T-helper 17 cell (primary cell): ENCODE data around the gene SEMA5B. TPM values are rescaled to one million over a fixed set of nuclear protein-coding genes. Genes with fewer than 3 reads are reported as not detected.

Experiments used
- ATAC-seq: fragments of 150-1000 bp; cut with Tn5 transposase; 2 replicates; pipeline ENCODE4 v1.10.0; 2021; ENCODE audit warnings: mild to moderate bottlenecking, moderate library complexity
- DNase-seq, 3 donors: peaks; one replicate each; pipeline versions ENCODE4 v3.0.0 to v3.0.0-alpha.2; 2020 to 2021
- H3K9me3 ChIP-seq: one replicate; pipeline ENCODE4 v1.7.0; 2013; ENCODE audit warnings: low read length, mild to moderate bottlenecking; ENCODE audit not compliant: control insufficient read depth, poor library complexity, severe bottlenecking
- H3K27ac Mint-ChIP-seq: one replicate; pipeline ENCODE4 v1.8.0; 2022; ENCODE audit warnings: mild to moderate bottlenecking, moderate library complexity, mixed read lengths
- H3K27me3 Mint-ChIP-seq: one replicate; pipeline ENCODE4 v1.8.0; 2022; ENCODE audit warnings: mixed read lengths
- H3K36me3 Mint-ChIP-seq: one replicate; pipeline ENCODE4 v1.8.0; 2022; ENCODE audit warnings: low read depth, mixed read lengths
- H3K4me1 Mint-ChIP-seq: one replicate; pipeline ENCODE4 v1.8.0; 2022; ENCODE audit warnings: mild to moderate bottlenecking, mixed read lengths
- H3K4me3 Mint-ChIP-seq: one replicate; pipeline ENCODE4 v1.8.0; 2022; ENCODE audit warnings: mild to moderate bottlenecking, moderate library complexity, mixed read lengths
- total RNA-seq, 4 donors: library from RNA in 2 of 4; stranded (reverse) in 2 of 4; gene quantifications; one replicate each; pipeline ENCODE4 v1.2.3 and lab custom pipeline; 2022 to 2026

SEMA5B gene
- total RNA-seq, 2 donors from 2014 or later, result not detected

DNA sequence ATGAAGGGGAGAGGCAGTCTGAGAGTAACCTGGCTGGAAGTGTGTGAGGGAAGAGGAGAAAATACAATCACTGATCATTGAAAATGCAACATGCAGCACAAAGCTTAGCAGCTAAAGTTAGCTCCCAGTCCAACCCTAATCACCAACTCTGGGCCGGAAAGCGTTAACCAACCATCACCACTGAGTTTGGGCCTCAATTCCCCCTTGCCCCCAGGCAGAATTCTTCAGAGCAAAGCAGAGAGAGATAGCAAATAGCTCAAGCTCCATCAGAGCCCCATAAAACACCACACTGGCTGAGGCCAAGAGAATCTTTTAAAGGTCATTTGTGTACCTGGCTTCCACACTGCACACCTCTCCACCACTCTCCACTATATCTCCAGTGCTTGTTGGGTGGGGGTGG, 23.1 kb upstream of the SEMA5B start:
- Mint-ChIP-seq H3K4me1 (no peaks in the 10 kb centered on the region), H3K27ac (no peak overlapping the region), H3K36me3 (peaks cover 4% of the 10 kb centered on the region), H3K4me3 (no peak overlapping the region), H3K27me3 (peaks cover 60% of the 10 kb centered on the region)
- H3K9me3 ChIP-seq, result no peaks in the 10 kb centered on the region
- DNase-seq (no peak), ATAC-seq (no peak)

DNA sequence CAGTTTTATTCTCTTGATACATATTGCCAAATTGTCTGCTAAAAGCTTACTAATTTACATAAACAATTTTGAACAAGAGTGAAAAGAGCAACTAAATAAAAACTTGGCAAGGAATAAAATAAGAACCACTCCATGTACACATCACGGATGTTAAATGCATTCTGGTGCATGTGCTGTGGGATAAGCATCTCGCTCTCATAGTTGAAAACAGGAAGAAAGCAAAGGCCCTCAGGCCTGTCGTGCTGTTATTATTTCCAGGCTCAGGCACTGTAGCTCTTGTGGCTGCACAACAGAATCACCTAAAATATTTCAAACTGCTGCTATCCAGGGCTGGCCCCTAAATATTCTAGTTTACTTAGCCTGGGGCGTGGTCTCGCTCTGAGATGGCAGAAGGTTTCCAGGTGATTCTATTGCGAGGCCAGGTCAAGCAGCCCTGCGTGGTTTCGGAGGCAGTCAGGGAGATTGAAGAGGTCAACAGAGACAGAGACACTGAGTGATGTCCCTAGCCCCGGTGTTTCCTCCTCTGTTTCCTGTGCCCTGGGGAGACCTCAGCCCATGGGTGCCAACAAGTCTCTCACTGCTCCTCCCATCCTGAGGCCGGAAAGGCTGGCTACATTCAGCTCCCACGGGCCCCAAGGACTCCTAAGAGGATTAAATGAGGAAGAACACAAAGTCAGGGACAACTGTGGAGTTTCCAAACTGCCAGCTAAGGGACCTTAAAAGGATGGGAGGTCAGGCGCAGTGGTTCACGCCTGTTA, 21.1 kb upstream of the SEMA5B start:
- H3K9me3 ChIP-seq, result no peaks in the 10 kb centered on the region
- no peak overlapping the region for H3K4me3 Mint-ChIP-seq
- DNase-seq, result no peak
- ATAC-seq, result no peak
- H3K27ac Mint-ChIP-seq, result no peak overlapping the region
- peaks cover 47% of the 10 kb centered on the region for H3K27me3 Mint-ChIP-seq
- no peaks in the 10 kb centered on the region for H3K4me1 Mint-ChIP-seq
- H3K36me3 Mint-ChIP-seq, result no peaks in the 10 kb centered on the region

DNA sequence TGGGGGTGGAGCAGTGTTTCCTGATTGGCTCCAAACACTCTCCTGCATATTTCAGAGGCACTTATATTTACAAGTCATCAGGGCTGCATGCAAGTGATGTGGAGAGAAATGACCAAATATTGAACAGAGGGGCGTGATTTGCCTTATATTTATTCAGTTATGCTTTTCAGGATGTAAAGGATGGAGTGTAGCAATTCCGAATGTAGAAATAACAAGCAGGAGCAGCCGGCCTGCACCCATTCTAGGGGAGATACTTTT, 19.4 kb upstream of the SEMA5B start:
- H3K4me1 Mint-ChIP-seq, result no peaks in the 10 kb centered on the region
- no peaks in the 10 kb centered on the region for H3K9me3 ChIP-seq
- no peaks in the 10 kb centered on the region for H3K36me3 Mint-ChIP-seq
- ATAC-seq, result no peak
- H3K27me3 Mint-ChIP-seq, result peaks cover 52% of the 10 kb centered on the region
- no peak overlapping the region for H3K4me3 Mint-ChIP-seq
- H3K27ac Mint-ChIP-seq, result no peak overlapping the region
- no peak for DNase-seq

DNA sequence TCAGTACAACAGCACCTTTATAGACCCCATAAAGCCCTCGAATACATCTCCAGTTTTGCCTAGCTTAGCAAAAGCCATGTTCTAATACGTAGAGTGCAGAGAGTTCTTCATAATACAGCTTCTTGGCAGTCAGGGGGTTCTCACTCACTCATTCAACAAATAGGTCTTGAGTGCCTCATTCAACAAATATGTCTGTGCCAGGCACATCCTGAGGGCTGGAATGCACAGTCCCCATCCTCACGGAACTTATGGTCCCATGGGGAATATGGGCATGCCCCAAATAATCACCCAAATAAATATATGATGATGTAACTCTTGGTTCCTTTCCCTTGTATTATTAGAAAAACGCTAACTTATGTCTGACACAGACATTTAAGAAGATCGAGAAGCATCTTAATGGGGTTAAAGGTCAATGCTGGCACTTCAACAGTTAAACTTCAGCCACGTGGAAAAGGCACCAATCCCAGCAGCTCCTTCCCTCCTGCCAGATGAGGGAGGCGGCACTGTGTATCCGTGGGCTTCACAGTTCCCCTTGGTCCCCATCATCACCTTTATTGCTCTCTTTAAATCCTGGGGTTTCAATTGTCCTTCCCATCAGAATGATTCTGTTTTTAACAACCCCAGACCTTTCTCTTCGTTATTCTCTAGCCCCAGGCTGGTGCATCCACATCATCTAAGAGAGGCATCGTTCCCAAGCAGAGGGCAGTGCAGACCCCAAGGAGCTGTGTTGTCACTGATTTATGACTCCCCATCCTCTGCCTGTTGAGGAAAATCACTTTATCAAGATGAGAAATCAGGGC, 18.9 kb upstream of the SEMA5B start:
- Mint-ChIP-seq H3K4me3 (no peak overlapping the region), H3K36me3 (no peaks in the 10 kb centered on the region), H3K4me1 (no peaks in the 10 kb centered on the region), H3K27me3 (peaks cover 57% of the 10 kb centered on the region), H3K27ac (no peak overlapping the region)
- H3K9me3 ChIP-seq, result no peaks in the 10 kb centered on the region
- no peak for ATAC-seq
- DNase-seq, result no peak

DNA sequence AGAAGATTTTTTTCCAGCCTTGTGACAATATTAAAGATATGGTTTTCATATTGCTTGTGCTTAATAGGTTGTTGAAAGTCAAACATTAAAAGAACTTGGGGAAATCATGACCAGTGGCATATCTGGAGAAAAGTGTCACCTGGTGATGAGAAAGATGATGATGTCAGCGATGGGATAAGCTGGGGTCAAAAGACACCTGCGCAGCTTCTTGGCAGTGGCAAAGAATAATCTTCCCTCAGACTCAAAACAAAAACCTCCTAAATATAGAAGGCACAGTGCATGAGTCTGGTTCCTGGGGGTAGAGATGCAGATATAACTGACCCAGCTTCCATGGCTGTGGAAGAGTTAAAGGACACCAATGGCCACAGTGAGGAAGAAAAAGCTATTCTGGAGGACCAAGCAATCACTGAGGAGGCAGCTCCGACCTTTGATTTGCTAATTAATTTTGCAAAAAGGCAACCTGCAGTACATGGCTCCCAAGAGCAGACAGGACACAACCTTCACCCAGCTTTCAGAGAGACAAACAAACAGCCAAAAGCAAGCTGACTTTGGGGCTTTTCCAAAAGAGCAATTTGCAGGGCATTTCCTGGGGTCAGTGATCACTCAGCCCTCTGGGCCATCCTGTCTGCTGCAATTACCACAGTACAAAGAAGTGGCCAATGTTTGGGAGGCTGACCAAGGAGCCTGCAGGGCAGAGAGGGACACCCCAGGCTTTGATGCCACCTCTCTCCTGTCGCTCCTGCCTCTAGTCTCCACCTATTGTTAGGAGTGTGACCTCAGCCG, 17.6 kb upstream of the SEMA5B start:
- no peak for ATAC-seq
- DNase-seq, result no peak
- H3K36me3 Mint-ChIP-seq, result peaks cover 2% of the 10 kb centered on the region
- H3K27ac Mint-ChIP-seq, result no peak overlapping the region
- H3K27me3 Mint-ChIP-seq, result peaks cover 70% of the 10 kb centered on the region
- no peaks in the 10 kb centered on the region for H3K9me3 ChIP-seq
- no peak overlapping the region for H3K4me3 Mint-ChIP-seq
- no peaks in the 10 kb centered on the region for H3K4me1 Mint-ChIP-seq

DNA sequence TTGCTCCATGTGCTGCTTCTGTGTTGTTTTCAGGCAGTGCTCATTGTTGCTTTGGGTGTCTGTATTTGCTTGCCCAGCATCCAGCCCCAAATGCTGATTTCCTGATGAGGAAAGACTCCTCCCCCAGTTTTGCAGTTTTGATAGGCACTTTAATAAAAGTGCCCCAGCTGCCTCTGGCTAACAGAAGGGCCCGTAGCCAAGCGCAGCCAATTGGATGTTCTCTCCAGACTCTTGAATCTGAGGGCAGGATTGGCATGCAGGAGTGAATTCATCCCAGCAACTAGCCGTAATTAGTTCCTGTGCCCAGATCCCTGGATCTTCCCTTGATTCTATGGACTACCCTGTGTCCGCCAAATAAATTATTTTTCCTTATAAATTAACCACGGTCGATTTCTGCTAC, 14.8 kb upstream of the SEMA5B start:
- Mint-ChIP-seq H3K27me3 (peaks cover 78% of the 10 kb centered on the region), H3K27ac (no peak overlapping the region), H3K4me3 (no peak overlapping the region), H3K4me1 (no peaks in the 10 kb centered on the region), H3K36me3 (peaks cover 2% of the 10 kb centered on the region)
- DNase-seq (no peak), ATAC-seq (no peak)
- H3K9me3 ChIP-seq, result no peaks in the 10 kb centered on the region

DNA sequence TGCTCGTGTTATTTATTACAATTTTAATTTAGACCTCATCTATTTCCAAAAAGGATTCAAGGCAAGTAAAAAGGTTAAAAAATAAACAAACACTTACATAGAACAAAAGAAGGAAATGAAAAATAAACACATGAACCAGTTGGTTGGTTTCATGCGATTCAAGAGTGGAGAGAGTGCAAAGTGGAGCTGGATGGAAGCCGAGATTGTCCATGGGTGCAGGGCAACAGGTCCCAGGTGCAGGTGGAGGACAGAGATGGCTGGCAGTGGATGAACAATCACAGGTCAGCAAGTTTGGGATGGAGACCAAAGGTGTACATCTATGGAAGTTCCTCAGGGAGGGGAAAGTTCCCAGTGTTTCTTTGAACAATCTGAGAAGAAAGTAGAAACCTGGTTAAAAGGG, 11.6 kb upstream of the SEMA5B start:
- Mint-ChIP-seq H3K4me3 (no peak overlapping the region), H3K27ac (peak overlapping the region; percentile 8), H3K4me1 (no peaks in the 10 kb centered on the region), H3K36me3 (peaks cover 16% of the 10 kb centered on the region), H3K27me3 (peaks cover 87% of the 10 kb centered on the region)
- DNase-seq (no peak), ATAC-seq (no peak)
- no peaks in the 10 kb centered on the region for H3K9me3 ChIP-seq

DNA sequence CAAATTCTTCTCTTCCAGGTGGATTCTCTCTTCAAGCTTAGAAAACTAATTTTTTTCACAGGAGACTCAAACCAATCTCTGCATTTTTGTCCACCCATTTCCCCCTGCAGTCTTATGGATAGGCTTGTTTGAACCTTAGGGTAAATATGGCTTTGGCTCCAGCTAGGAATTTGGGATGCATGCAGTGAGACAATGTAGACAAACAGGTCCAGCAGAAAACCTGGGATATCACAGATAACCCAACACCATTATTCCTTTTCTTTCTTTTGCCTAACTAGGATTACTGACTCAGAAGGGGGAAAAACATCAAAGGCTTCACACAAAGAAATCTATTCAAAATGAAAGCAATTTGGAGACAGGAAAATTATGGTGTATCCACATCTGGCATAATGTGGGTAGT, 11.2 kb upstream of the SEMA5B start:
- Mint-ChIP-seq H3K4me3 (no peak overlapping the region), H3K27me3 (peaks cover 91% of the 10 kb centered on the region), H3K27ac (peak overlapping the region; percentile 8), H3K36me3 (peaks cover 18% of the 10 kb centered on the region), H3K4me1 (no peaks in the 10 kb centered on the region)
- H3K9me3 ChIP-seq, result no peaks in the 10 kb centered on the region
- DNase-seq (no peak), ATAC-seq (no peak)

DNA sequence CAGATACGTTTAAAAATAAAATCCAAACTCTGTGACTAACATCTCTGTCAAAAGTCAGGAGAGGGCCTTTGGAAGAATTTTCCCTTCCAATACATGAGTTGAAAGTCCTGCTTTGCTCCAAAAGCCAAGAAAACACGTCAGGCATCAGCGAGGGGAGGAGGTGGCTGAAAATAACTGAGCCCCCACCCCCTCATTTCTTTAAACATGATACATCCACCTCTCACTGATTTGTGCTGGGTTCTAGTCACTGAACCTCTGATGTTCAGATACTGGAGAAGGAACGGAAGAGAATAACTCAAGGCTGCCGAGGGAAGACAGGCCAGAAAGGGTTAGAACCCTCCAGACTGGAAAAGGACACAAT, 9.4 kb upstream of the SEMA5B start:
- ATAC-seq (no peak), DNase-seq (no peak)
- H3K36me3 Mint-ChIP-seq, result peaks cover 18% of the 10 kb centered on the region
- H3K9me3 ChIP-seq, result no peaks in the 10 kb centered on the region
- H3K4me3 Mint-ChIP-seq, result no peak overlapping the region
- H3K27ac Mint-ChIP-seq, result no peak overlapping the region
- H3K4me1 Mint-ChIP-seq, result no peaks in the 10 kb centered on the region
- H3K27me3 Mint-ChIP-seq, result peaks cover 85% of the 10 kb centered on the region

DNA sequence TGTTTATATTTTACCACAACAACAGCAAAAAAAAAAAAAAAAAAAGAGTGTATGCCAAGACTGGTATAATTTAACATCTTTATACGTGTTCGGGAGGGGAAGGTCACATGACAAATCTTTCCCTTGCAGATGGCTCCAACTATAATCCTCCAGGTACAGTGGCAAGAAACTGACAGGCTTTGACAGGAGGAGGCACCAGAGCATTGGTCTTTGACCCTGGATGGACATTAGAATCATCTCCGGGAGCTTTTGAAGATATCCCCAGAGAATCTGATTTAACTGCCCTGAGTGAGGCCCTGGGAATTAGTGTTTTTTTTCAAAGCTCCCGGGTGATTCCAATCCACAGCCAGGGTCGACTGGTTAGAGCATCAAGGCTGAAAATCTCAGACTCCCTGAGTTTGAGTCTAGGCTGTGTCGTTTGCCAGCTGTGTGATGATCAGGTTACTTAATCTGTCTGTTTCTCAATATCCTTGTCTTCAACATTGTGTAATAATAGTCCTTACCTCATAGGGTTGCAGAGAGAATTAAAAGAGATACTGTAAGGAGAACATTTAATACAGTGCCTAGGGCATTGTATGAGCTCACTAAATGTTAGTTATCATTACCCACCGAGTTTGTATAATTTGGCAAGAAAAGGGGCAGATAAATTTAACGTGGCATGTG, 8.9 kb upstream of the SEMA5B start:
- H3K9me3 ChIP-seq, result no peaks in the 10 kb centered on the region
- ATAC-seq (no peak), DNase-seq (no peak)
- H3K4me1 Mint-ChIP-seq, result no peaks in the 10 kb centered on the region
- no peak overlapping the region for H3K4me3 Mint-ChIP-seq
- peaks cover 18% of the 10 kb centered on the region for H3K36me3 Mint-ChIP-seq
- no peak overlapping the region for H3K27ac Mint-ChIP-seq
- H3K27me3 Mint-ChIP-seq, result peaks cover 80% of the 10 kb centered on the region

DNA sequence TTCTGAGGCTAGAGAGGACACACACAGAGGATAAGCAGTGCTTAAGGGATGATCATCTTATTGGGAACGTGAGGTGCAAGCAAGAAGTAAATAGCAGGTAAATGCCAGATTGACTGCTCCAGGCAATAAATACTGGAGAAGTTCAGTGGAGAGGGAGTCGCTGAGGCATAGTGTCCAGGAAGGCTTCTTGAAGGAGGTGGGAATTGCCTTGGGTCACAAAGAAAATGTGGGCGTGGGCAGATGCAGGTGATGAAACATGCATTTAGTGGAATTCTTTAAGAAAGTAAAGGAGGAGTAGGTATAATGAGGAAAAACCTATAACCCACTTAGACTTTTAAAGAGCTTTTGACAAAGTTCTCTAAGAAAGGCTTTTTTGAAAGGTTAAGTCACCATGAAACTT, 7.4 kb upstream of the SEMA5B start:
- H3K4me1 Mint-ChIP-seq, result no peaks in the 10 kb centered on the region
- peaks cover 16% of the 10 kb centered on the region for H3K36me3 Mint-ChIP-seq
- ATAC-seq (no peak), DNase-seq (no peak)
- H3K27me3 Mint-ChIP-seq, result peaks cover 68% of the 10 kb centered on the region
- no peak overlapping the region for H3K4me3 Mint-ChIP-seq
- H3K27ac Mint-ChIP-seq, result no peak overlapping the region
- H3K9me3 ChIP-seq, result no peaks in the 10 kb centered on the region

DNA sequence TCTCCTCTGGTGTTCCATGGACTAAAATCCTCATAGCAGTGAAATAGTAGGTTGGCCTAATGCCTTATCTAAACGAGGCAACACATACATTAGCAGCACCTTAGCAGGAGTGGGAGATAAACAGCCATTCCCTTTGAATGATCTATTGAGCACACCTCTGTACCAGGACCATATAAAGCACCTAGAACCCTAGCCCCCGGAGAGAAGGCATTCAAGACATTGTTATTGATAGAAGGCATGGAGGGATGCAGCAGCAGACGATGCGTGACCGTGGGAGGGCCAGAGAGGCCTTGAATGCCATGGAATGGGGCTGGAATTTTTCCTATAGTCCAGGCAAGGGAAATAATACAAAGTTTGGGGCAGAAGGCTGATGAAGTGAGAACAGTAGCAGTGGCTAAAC, 6.6 kb upstream of the SEMA5B start:
- H3K36me3 Mint-ChIP-seq, result peaks cover 19% of the 10 kb centered on the region
- DNase-seq (no peak), ATAC-seq (no peak)
- H3K9me3 ChIP-seq, result no peaks in the 10 kb centered on the region
- no peak overlapping the region for H3K4me3 Mint-ChIP-seq
- no peak overlapping the region for H3K27ac Mint-ChIP-seq
- no peaks in the 10 kb centered on the region for H3K4me1 Mint-ChIP-seq
- peaks cover 60% of the 10 kb centered on the region for H3K27me3 Mint-ChIP-seq

DNA sequence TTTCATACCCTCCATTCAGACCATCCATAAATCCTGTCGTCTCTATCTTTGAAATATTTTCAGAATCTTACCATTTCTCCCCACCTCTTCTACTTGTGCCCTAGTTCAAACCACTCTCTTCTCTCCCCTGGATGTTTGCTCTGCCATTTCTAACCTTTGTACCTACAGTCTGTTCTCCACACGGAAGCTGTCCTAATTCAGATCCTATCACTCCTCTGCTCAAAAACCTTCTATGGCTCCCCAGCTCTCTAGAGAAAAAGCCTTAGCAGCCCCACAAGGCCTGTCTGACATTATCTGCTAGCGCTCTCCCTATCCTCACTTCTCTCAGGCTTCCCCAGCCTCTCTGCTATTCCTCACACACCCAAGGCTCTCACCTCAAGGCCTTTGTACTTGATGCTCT, 4.5 kb upstream of the SEMA5B start:
- peaks cover 12% of the 10 kb centered on the region for H3K4me1 Mint-ChIP-seq
- DNase-seq (no peak), ATAC-seq (no peak)
- no peak overlapping the region for H3K27ac Mint-ChIP-seq
- H3K27me3 Mint-ChIP-seq, result peaks cover 40% of the 10 kb centered on the region
- no peak overlapping the region for H3K4me3 Mint-ChIP-seq
- no peaks in the 10 kb centered on the region for H3K9me3 ChIP-seq
- H3K36me3 Mint-ChIP-seq, result peaks cover 23% of the 10 kb centered on the region
